ENCODE data around the gene ZNF830. TPM values are rescaled to one million over a fixed set of nuclear protein-coding genes. Genes with fewer than 3 reads are reported as not detected.

The ZNF830 gene
- total RNA-seq, 1 experiment from 2014 or later, result 19.2 TPM

GRCh38 chr17:34996422-34997285, 35.3 kb downstream of the ZNF830 start:
- Histone ChIP-seq H3K14ac (ENCODE audit: insufficient read depth, low read length) (no peak overlapping the region), H3K79me2 (ENCODE audit: insufficient read depth, low read length) (no peaks in the 10 kb centered on the region), H3K9ac (ENCODE audit: extremely low read depth, insufficient read length, low read length) (no peak overlapping the region), H4K20me1 (ENCODE audit: control insufficient read depth, insufficient read depth, insufficient read length) (no peaks in the 10 kb centered on the region), H2BK20ac (ENCODE audit: low read depth, low read length, poor library complexity, severe bottlenecking) (no peak overlapping the region), H3K79me1 (ENCODE audit: insufficient read depth, low read depth, low read length, poor library complexity, severe bottlenecking) (no peaks in the 10 kb centered on the region), H2BK120ac (ENCODE audit: low read depth, low read length, poor library complexity, severe bottlenecking) (no peak overlapping the region), H4K8ac (replicated peaks; ENCODE audit: insufficient read length, low read depth, low read length) (no peak overlapping the region), H4K5ac (ENCODE audit: insufficient read length, low read depth, low read length) (no peak overlapping the region), H3T11ph (ENCODE audit: low read length) (no peak overlapping the region), H2AK5ac (ENCODE audit: insufficient read length, low read length) (no peak overlapping the region), H3K18ac (ENCODE audit: insufficient read length, low read depth, low read length) (no peak overlapping the region), H4K91ac (ENCODE audit: insufficient read length, low read depth, low read length) (no peak overlapping the region), H3K23ac (ENCODE audit: insufficient read length, low read depth, low read length) (no peak overlapping the region), H3K56ac (ENCODE audit: insufficient read length, low read depth, low read length) (no peak overlapping the region), H2BK15ac (ENCODE audit: low read depth, low read length) (no peak overlapping the region), H3K4ac (ENCODE audit: low read depth, low read length) (no peak overlapping the region), H3K4me1 (ENCODE audit: insufficient read depth, low read length) (no peaks in the 10 kb centered on the region), H3K4me2 (ENCODE audit: insufficient read depth, insufficient read length, low read length) (no peak overlapping the region), H2BK12ac (ENCODE audit: insufficient read length, low read depth, low read length) (no peak overlapping the region), H2AFZ (ENCODE audit: low read length) (no peak overlapping the region), H3K9me3 (ENCODE audit: control insufficient read depth, low read depth, low read length) (no peaks in the 10 kb centered on the region), H3K27me3 (ENCODE audit: insufficient read depth, low read length) (no peaks in the 10 kb centered on the region), H3K23me2 (ENCODE audit: insufficient read length, low read depth, low read length, poor library complexity, severe bottlenecking) (no peaks in the 10 kb centered on the region), H3K27ac (ENCODE audit: insufficient read length, low read depth, low read length) (no peak overlapping the region), H2BK5ac (ENCODE audit: insufficient read length, low read length) (no peak overlapping the region)
- Mint-ChIP-seq H3K36me3 (ENCODE audit: insufficient read depth in 1 of 3, low read depth in 3 of 3) (peaks cover 31 to 100% (median 95%) of the 10 kb centered on the region in 3 experiments), H3K27me3 (ENCODE audit: low read depth) (no peaks in the 10 kb centered on the region), H3K4me3 (no peak overlapping the region), H3K27ac (no peak overlapping the region), H3K4me1 (no peaks in the 10 kb centered on the region), H3K9me3 (no peaks in the 10 kb centered on the region)
- DNase-seq, result no peak
- TF ChIP-seq CTCF (conservative IDR thresholded peaks at IDR 0.05), result no peak
- no CpG with 5 or more reads among the region's 3 CpGs for WGBS (ENCODE audit: extremely low coverage, insufficient read length, low lambda C conversion rate)
